NCI-H460 (cell line): ENCODE results near the gene SNTG2. TPM values are rescaled to one million over a fixed set of nuclear protein-coding genes. Genes with fewer than 3 reads are reported as not detected.

Experiments used
- DNase-seq: peaks from one replicate; pipeline ENCODE4 v3.0.0-alpha.2; 2016; ENCODE audit warnings: low read depth; ENCODE audit errors: extremely low read depth
- total RNA-seq: library from RNA; depleted of rRNA; stranded (reverse); fragments of >200 nt; shearing (Covaris generic); gene quantifications from 2 replicates; pipeline ENCODE4 v1.2.3, GENCODE V29; 2014

Gene SNTG2
- total RNA-seq, 1 experiment from 2014 or later = not detected

GRCh38 chr2:1162768-1163584, 212.3 kb downstream of the SNTG2 start:
- DNase-seq = no peak

DNA sequence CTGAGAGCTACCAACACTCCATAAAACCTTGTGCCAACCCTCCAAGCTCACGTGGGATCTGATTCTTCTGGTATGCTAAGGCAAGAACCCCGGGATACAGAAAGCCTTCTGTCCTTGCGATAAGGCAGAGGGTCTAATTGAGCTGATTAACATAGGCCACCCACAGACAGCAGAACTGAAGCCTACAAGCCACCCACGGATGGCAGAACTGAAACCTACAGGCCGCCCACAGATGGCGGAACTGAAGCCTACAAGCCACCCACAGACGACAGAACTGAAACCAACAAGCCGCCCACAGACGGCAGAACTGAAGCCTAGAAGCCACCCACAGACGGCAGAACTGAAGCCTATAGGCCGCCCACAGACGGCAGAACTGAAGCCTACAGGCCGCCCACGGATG, 216.3 kb downstream of the SNTG2 start:
- no peak for DNase-seq

DNA sequence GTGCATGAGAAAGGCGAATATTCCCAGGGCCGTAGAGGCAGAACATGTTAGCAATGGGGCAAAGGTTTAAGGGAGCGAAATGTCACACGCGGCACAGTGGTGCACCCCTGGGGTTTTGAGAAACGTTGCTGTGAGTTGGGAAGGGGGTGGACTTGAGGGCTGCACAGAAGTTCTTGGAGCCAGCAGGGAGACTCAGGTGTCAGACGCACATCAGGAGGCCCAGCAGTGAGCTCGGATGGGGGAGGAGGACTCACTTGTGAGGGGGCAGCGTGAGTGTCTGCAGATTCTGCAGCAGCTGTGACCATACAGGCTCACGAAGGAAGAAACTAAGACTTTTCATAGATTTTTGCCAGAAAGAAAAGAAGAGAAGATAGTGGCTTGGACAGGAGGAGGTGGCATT, 218.2 kb downstream of the SNTG2 start:
- no peak for DNase-seq

- no peak for DNase-seq
Observed at GRCh38 chr2:1169291-1169949, 218.8 kb downstream of the SNTG2 start.

DNA sequence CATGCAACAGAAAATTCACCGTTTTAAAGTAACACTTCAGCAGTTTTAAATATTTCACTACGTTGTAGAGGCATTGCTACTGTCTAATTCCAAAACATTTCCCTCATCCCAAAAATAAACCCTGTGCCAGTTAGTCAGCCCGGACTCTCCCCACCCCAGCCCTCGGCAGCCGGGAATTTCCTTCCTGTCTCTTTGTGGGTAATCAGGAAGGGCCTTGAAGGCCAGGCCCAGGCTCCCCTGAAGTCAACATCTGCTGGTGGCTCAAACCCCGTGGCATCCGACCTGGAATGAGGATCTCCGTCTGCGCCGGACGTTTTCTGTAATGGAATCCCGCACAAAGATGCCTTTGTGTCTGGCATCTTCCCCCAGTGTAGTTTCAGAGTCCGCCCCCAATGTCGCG, 219.6 kb downstream of the SNTG2 start:
- DNase-seq = no peak

GRCh38 chr2:1170711-1171110, 220.1 kb downstream of the SNTG2 start:
- DNase-seq = no peak

DNA sequence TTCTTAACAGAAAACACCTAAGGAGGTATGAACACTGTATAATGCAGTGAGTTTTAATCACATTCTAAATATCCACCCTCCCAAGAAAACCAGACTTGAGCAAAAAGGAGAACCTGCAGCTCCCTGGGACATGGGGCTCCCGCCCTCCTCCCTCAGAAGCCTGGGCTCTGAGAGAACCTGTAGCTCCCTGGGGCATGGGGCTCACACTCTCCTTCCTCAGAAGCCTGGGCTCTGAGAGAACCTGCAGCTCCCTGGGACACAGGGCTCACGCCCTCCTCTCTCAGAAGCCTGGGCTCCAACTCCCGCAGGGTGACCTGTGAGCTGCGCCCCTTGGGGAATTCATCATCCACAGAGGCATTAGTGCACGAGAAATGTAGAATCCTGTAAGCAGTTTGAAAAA, 222.9 kb downstream of the SNTG2 start:
- no peak for DNase-seq

DNA sequence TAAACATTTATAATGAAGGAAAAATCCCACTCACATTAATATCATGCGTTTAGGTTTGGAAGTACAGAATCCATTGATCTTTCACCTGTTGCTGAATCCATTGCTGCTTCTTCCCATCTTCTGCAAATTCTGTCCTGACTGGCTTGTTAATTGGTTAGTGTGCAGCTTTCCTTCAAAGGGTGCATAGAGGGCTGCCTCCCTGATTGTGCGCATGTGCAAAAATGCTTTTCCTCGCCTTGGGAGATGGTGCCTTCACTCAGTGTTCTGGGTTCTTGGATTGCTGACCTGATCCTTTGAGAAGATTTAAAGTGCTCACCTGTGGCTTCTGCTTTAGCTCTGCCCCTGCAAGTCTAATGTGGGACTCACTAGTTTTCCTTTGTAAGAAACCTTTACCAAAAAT, 231.2 kb downstream of the SNTG2 start:
- DNase-seq = no peak

DNA sequence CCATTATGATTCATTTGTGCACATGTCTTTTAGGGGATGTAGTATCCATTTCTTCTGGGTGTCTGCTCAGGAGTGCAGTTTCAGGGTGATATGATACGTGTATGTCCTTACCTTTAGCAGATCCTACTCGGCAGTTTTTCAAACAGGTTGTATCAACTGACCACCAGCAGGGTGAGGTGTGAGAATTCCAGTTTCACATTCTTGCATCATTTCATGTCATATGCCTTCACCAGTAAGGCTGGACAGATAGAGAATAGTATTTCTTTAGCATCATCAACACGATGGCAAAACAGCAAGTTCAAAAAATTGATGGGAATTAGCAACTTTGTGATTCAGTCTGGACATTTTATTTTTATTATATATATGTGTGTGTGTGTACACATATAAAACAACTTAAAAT, 232.7 kb downstream of the SNTG2 start:
- no peak for DNase-seq

- no peak for DNase-seq
Observed at GRCh38 chr2:1186421-1186820, 235.8 kb downstream of the SNTG2 start.

DNA sequence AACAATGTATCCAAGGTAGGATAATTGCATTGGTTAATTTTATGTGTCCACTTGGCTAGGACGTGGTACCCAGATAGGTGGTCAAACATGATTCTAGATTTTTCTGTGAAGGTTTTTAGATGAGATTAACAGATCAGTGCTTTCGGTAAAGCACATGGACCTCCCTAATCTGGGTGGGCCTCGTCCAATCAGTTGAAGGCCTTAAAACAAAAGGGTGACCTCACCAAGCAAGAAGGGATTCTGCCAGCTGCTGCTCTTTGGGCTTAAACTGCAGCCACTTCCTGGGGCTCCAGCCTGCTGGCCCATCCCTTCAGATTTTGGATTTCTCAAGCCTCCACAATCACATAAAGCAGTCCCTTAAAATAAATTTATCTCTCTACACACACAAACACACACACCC, 236.5 kb downstream of the SNTG2 start:
- no peak for DNase-seq

- no peak for DNase-seq
Observed at GRCh38 chr2:1192121-1192520, 241.5 kb downstream of the SNTG2 start.

DNA sequence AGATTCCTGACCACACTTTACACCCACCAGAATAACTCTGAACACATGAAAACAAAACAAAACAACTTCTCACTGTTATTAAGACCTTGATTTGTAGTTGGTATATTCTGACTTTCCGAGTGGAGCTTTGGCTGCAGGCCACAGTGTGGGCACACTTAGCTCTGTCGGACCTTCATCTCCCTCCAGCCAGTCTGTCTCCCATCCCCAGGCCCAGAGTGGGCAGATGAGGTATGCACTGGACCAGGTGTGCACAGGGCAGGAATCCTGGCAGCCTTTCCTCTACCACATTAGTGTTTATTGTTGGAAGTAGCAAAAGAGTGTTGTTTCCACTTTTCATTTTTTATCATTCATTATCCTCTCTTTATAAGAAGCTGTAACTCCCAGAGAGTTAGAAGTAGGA, 243.2 kb downstream of the SNTG2 start:
- DNase-seq = no peak

DNA sequence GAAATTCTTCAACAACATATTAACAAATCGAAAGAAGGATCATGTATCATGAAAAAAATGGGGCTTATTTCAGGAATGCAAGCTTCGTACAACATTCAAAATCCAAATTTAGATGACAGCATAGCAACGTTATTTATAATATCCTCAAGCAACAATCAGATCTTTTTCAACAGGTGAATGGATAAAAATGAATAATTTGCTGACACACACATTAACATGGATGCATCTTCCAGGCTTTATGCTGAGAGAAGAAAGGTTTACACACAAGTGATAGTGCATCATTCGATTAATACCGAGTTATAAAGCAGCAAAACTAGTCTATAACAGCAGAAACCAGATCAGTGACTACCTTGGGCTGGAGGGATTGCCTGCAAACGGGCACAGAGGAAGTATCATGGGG, 253.1 kb downstream of the SNTG2 start:
- no peak for DNase-seq

DNA sequence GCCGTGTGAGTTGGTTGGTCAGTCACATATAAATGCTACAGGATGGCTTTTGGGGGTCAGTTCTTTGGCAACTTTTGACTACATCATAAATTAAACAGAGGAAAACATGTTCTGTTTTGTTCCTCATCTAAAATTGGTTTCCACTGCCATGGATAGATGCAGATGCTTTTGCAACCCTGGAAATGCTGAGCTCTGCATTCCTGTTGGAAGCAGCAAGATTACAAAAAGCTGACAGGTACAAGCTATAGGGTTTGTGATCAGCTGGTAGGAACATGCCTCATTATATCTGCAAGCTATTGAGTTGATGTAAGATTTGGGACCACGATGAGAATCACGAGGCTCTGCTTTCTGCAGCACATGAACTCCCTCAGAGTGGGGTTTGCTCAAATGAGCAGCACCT, 255.2 kb downstream of the SNTG2 start:
- DNase-seq = no peak

GRCh38 chr2:1207962-1208510, 257.4 kb downstream of the SNTG2 start:
- no peak for DNase-seq

- no peak for DNase-seq
Observed at GRCh38 chr2:1208522-1208921, 257.9 kb downstream of the SNTG2 start.

DNA sequence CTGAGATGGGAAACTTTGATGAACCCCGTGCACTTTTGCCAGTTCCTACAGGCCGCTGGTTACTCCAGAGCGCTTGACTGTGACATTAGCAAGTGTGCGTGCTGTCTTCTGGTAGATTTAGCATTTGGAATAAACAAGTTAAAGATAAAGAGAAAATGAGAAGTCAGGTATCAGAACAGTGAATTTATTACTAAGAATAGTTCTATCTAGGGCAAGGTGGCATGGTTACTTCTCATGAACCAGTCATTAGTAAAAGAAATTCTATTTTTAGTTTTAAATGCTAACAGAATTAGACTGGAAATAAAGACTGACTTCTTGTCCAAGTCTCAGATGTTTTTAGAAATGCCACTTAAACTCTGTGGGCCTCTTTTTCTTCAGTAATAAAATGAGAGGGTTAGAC, 258.6 kb downstream of the SNTG2 start:
- no peak for DNase-seq

GRCh38 chr2:1209761-1210160, 259.1 kb downstream of the SNTG2 start:
- DNase-seq = no peak

GRCh38 chr2:1210352-1210751, 259.7 kb downstream of the SNTG2 start:
- no peak for DNase-seq

- DNase-seq = no peak
Observed at GRCh38 chr2:1219901-1220573, 269.4 kb downstream of the SNTG2 start.

GRCh38 chr2:1222056-1222455, 271.4 kb downstream of the SNTG2 start:
- no peak for DNase-seq
